ENCODE data around the gene OTUD5. TPM values are rescaled to one million over a fixed set of nuclear protein-coding genes. Genes with fewer than 3 reads are reported as not detected.

Gene OTUD5
- total RNA-seq, 1 donor from 2014 or later: 64.5 TPM

DNA sequence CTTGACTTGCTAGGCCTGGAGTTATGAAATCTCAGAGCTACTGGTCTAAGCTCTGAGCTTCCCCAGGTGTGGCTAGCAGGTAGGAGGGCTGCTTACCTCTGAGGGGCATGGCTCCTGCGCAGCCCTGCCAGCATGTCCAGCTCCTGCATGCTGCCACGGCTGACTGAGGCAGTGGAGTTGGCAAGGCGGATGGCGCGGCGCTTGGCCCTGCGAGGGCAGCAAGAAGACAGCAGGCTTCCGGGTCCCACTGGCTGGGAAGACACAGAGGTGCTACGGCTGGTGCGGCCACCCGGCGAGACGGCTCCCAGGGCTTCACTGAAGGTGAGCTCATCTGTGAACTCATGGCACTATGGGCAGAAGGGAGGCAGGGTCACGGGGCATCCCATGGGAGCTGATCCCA lies 8.6 kb upstream of the OTUD5 start:
- Mint-ChIP-seq H3K27me3 (ENCODE audit: low read depth) (no peaks in the 10 kb centered on the region), H3K4me1 (peaks cover 16% of the 10 kb centered on the region), H3K27ac (no peak overlapping the region), H3K36me3 (peaks cover 6% of the 10 kb centered on the region), H3K4me3 (no peak overlapping the region), H3K9me3 (peaks cover 7% of the 10 kb centered on the region)
- TF ChIP-seq, protein P1, sequence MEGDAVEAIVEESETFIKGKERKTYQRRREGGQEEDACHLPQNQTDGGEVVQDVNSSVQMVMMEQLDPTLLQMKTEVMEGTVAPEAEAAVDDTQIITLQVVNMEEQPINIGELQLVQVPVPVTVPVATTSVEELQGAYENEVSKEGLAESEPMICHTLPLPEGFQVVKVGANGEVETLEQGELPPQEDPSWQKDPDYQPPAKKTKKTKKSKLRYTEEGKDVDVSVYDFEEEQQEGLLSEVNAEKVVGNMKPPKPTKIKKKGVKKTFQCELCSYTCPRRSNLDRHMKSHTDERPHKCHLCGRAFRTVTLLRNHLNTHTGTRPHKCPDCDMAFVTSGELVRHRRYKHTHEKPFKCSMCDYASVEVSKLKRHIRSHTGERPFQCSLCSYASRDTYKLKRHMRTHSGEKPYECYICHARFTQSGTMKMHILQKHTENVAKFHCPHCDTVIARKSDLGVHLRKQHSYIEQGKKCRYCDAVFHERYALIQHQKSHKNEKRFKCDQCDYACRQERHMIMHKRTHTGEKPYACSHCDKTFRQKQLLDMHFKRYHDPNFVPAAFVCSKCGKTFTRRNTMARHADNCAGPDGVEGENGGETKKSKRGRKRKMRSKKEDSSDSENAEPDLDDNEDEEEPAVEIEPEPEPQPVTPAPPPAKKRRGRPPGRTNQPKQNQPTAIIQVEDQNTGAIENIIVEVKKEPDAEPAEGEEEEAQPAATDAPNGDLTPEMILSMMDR (IDR thresholded peaks at IDR 0.05; ENCODE audit: unreplicated experiment): no peak
- no peak for DNase-seq (ENCODE audit: low spot score in 2 of 2, unreplicated experiment in 2 of 2)

DNA sequence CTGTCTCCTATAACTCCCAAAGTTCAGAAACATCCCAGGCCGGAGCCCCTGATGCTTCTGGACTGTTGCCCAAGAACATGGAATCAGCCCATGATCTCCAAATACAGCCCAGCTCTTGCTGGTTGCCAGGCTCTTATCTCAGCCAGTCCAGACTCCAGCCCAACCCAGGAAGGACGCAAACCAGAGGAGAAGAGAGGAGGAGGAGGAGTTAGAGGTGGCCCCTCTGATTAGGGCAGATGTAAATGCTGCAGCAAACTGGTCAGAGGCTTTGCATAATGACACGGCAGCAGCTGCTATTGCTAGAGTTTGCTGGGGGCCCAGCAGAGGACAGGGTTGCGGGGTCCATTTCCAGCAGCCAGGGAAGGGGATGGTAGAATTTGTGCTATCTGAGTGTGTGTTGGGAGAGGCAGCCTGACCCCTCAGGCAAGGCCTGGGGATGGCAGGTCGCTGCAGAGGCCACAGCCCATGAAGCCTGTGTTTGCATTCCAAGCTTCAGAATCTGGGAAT lies 4.2 kb upstream of the OTUD5 start:
- Mint-ChIP-seq H3K27ac (peak overlapping the region; percentile 87), H3K4me1 (peaks cover 17% of the 10 kb centered on the region), H3K9me3 (peaks cover 13% of the 10 kb centered on the region), H3K27me3 (ENCODE audit: low read depth) (no peaks in the 10 kb centered on the region), H3K4me3 (peak overlapping the region; percentile 17), H3K36me3 (peaks cover 6% of the 10 kb centered on the region)
- DNase-seq (ENCODE audit: low spot score in 2 of 2, unreplicated experiment in 2 of 2): no peak
- TF ChIP-seq, protein P1 (IDR thresholded peaks at IDR 0.05; ENCODE audit: unreplicated experiment): no peak

DNA sequence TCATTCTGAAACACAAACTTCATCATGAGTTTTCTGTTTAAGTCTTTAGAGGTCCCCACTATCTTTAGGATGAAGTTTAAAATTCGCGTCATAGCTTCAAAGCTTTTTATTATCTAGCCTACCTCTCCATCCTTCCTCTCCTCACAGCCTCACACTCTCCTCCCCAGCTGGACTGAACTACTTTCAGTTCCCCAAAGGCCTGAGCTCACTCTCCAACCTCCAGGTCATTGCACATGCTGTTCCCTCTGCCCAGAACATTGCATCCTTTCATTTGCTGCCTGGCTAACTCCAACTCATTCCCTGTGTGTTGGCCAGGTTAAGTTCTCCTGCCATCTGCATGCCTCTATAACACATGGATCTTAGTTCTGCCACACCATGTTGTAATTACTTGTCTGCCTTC lies 2.9 kb upstream of the OTUD5 start:
- H3K27ac Mint-ChIP-seq: peak overlapping the region; percentile 100
- peaks cover 7% of the 10 kb centered on the region for H3K36me3 Mint-ChIP-seq
- no peak for DNase-seq (ENCODE audit: low spot score in 2 of 2, unreplicated experiment in 2 of 2)
- peaks cover 13% of the 10 kb centered on the region for H3K9me3 Mint-ChIP-seq
- no peaks in the 10 kb centered on the region for H3K27me3 Mint-ChIP-seq (ENCODE audit: low read depth)
- H3K4me1 Mint-ChIP-seq: peaks cover 25% of the 10 kb centered on the region
- TF ChIP-seq, protein P1 (IDR thresholded peaks at IDR 0.05; ENCODE audit: unreplicated experiment): no peak
- peak overlapping the region; percentile 3 for H3K4me3 Mint-ChIP-seq

DNA sequence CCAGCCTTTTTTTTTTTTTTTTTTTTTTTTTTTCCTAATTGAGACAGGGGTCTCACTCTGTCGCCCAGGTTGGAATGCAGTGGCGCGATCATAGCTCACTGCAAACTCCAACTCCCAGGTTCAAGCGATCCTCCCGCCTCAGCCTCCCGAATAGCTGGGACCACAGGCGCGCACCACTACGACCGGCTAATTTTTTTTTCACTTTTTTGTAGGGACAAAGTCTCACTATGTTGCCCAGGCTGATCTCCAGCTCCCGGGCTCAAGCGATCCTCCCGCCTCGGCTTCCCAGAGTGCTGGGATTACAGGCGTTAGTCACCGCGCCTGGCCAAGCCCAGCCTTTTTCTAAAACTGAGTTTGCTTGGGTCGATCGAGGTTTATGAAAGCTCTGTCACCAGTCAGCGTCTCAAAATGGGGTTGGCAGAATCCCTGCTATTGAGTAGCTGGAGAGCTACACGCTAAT lies 1.3 kb upstream of the OTUD5 start:
- peaks cover 5% of the 10 kb centered on the region for H3K36me3 Mint-ChIP-seq
- peaks cover 11% of the 10 kb centered on the region for H3K9me3 Mint-ChIP-seq
- TF ChIP-seq, protein P1 (IDR thresholded peaks at IDR 0.05; ENCODE audit: unreplicated experiment): no peak
- DNase-seq (ENCODE audit: low spot score in 2 of 2, unreplicated experiment in 2 of 2): no peak
- H3K27me3 Mint-ChIP-seq (ENCODE audit: low read depth): no peaks in the 10 kb centered on the region
- peak overlapping the region; percentile 100 for H3K4me3 Mint-ChIP-seq
- H3K4me1 Mint-ChIP-seq: peaks cover 30% of the 10 kb centered on the region
- peak overlapping the region; percentile 100 for H3K27ac Mint-ChIP-seq

DNA sequence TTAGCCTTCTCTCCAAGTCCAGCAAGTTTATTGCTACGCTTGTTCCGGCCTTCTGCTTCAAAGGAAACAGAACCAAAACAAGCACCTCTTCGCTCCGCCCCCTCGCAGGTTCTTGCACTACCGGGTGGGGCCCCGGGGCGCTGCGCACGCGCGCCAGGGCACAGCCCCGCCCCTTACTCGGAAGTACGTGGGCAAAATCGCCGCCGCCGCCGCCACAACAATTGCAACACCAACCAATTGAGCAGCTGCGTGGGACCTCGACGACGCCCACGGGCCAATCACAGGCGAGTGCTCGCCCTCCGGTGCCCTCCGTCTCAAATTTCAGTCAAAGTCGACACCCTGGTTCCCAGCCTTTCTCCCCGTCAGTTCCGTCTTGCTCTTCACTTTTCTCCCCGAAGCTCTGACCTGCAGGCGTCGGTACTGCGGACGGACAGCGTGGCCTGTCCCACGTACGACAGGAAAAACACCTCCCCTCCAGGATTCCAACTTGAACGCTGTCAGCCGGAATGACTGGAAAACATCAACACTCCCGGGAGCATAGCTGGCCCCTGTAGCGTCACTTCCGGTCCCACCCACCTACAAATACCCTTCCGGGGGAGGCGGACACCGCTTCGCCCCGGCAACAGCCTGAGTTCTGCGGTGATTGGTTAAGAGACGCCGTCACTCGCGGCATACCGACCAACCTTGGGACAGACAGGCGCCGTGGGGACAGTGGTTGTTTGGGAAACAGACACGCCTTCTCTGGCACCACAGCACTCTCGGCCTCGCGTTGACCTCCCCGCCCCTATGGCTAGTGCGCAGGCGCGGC lies 624 bp upstream of the OTUD5 start:
- peaks cover 10% of the 10 kb centered on the region for H3K9me3 Mint-ChIP-seq
- peaks cover 2% of the 10 kb centered on the region for H3K36me3 Mint-ChIP-seq
- no peaks in the 10 kb centered on the region for H3K27me3 Mint-ChIP-seq (ENCODE audit: low read depth)
- peak; percentile 86 to 91 for DNase-seq (ENCODE audit: low spot score in 2 of 2, unreplicated experiment in 2 of 2)
- TF ChIP-seq, protein P1 (IDR thresholded peaks at IDR 0.05; ENCODE audit: unreplicated experiment): no peak
- peak overlapping the region; percentile 100 for H3K27ac Mint-ChIP-seq
- H3K4me1 Mint-ChIP-seq: peaks cover 30% of the 10 kb centered on the region
- peak overlapping the region; percentile 100 for H3K4me3 Mint-ChIP-seq

Data from mesothelial cell of epicardium (in vitro differentiated cells).